H9 (cell line): ENCODE data around the gene PAXX. TPM values are rescaled to one million over a fixed set of nuclear protein-coding genes. Genes with fewer than 3 reads are reported as not detected.
A peak's percentile ranks its signal among the peaks of the same experiment; 100 is the strongest.

Source experiments
- DNase-seq: peaks from one replicate; pipeline ENCODE4 v3.0.0-alpha.2; 2017
- H2AFZ ChIP-seq: one replicate; pipeline ENCODE4 v1.6.1; 2013; ENCODE audit warnings: mild to moderate bottlenecking, low read length, control low read depth, moderate library complexity
- H2AK5ac ChIP-seq: 2 replicates; pipeline ENCODE4 v1.6.1; 2013; ENCODE audit warnings: low read length, control low read depth, mixed read lengths; ENCODE audit not compliant: insufficient read length
- H2BK120ac ChIP-seq: one replicate; pipeline ENCODE4 v1.6.1; 2013; ENCODE audit warnings: low read depth, mild to moderate bottlenecking, low read length, control low read depth, inconsistent platforms; ENCODE audit not compliant: poor library complexity, severe bottlenecking
- H2BK12ac ChIP-seq: 2 replicates; pipeline ENCODE4 v1.6.1; 2013; ENCODE audit warnings: low read length, control low read depth, mixed read lengths, low read depth; ENCODE audit not compliant: insufficient read length
- H2BK15ac ChIP-seq: 2 replicates; pipeline ENCODE4 v1.6.1; 2013; ENCODE audit warnings: low read depth, low read length, control low read depth
- H2BK20ac ChIP-seq: one replicate; pipeline ENCODE4 v1.6.1; 2013; ENCODE audit warnings: low read depth, mild to moderate bottlenecking, low read length, control low read depth, inconsistent platforms; ENCODE audit not compliant: poor library complexity, severe bottlenecking
- H2BK5ac ChIP-seq: 2 replicates; pipeline ENCODE4 v1.6.1; 2013; ENCODE audit warnings: low read length, control low read depth, mixed read lengths; ENCODE audit not compliant: insufficient read length
- H3K14ac ChIP-seq: 2 replicates; pipeline ENCODE4 v1.6.1; 2013; ENCODE audit warnings: low read length, control low read depth; ENCODE audit not compliant: insufficient read depth
- H3K18ac ChIP-seq: 2 replicates; pipeline ENCODE4 v1.6.1; 2013; ENCODE audit warnings: low read depth, mild to moderate bottlenecking, mixed read lengths, low read length, control low read depth; ENCODE audit not compliant: insufficient read length
- H3K23ac ChIP-seq: 2 replicates; pipeline ENCODE4 v1.6.1; 2013; ENCODE audit warnings: low read length, control low read depth, mixed read lengths, low read depth; ENCODE audit not compliant: insufficient read length
- H3K23me2 ChIP-seq: 2 replicates; pipeline ENCODE4 v1.6.1; 2013; ENCODE audit warnings: low read depth, mild to moderate bottlenecking, mixed read lengths, low read length, control low read depth; ENCODE audit not compliant: insufficient read length, poor library complexity, severe bottlenecking
- H3K27ac ChIP-seq: 2 replicates; pipeline ENCODE4 v1.5.1; 2013; ENCODE audit warnings: low read length, control low read depth, mixed read lengths, low read depth; ENCODE audit not compliant: insufficient read length
- H3K27me3 ChIP-seq: 2 replicates; pipeline ENCODE4 v1.6.1; 2013; ENCODE audit warnings: low read length, control low read depth, inconsistent platforms; ENCODE audit not compliant: insufficient read depth
- H3K4ac ChIP-seq: 2 replicates; pipeline ENCODE4 v1.6.1; 2013; ENCODE audit warnings: low read depth, mild to moderate bottlenecking, control low read depth, inconsistent platforms, low read length, moderate library complexity
- H3K4me1 ChIP-seq: 2 replicates; pipeline ENCODE4 v1.6.1; 2013; ENCODE audit warnings: low read length, control low read depth, inconsistent platforms; ENCODE audit not compliant: insufficient read depth
- H3K4me2 ChIP-seq: 2 replicates; pipeline ENCODE4 v1.6.1; 2013; ENCODE audit warnings: low read length, control low read depth, mixed read lengths; ENCODE audit not compliant: insufficient read length, insufficient read depth
- H3K56ac ChIP-seq: 2 replicates; pipeline ENCODE4 v1.6.1; 2013; ENCODE audit warnings: low read depth, mild to moderate bottlenecking, mixed read lengths, low read length, control low read depth; ENCODE audit not compliant: insufficient read length
- H3K79me1 ChIP-seq: 2 replicates; pipeline ENCODE4 v1.6.1; 2013; ENCODE audit warnings: low read depth, mild to moderate bottlenecking, moderate library complexity, low read length, control low read depth, inconsistent platforms; ENCODE audit not compliant: insufficient read depth, poor library complexity, severe bottlenecking
- H3K79me2 ChIP-seq: 2 replicates; pipeline ENCODE4 v1.6.1; 2013; ENCODE audit warnings: low read length, control low read depth, inconsistent platforms; ENCODE audit not compliant: insufficient read depth
- H3K9ac ChIP-seq: 2 replicates; pipeline ENCODE4 v1.6.1; 2013; ENCODE audit warnings: low read length, control low read depth, mixed read lengths; ENCODE audit not compliant: insufficient read length; ENCODE audit errors: extremely low read depth
- H3K9me3 ChIP-seq: one replicate; pipeline ENCODE4 v1.6.1; 2013; ENCODE audit warnings: low read depth, low read length, inconsistent platforms; ENCODE audit not compliant: control insufficient read depth
- H3T11ph ChIP-seq: one replicate; pipeline ENCODE4 v1.6.1; 2013; ENCODE audit warnings: mild to moderate bottlenecking, low read length, control low read depth, inconsistent platforms
- H4K20me1 ChIP-seq: one replicate; pipeline ENCODE4 v1.6.1; 2013; ENCODE audit not compliant: control insufficient read depth, insufficient read length, insufficient read depth
- H4K5ac ChIP-seq: 2 replicates; pipeline ENCODE4 v1.6.1; 2013; ENCODE audit warnings: low read depth, mild to moderate bottlenecking, mixed read lengths, low read length, control low read depth; ENCODE audit not compliant: insufficient read length
- H4K8ac ChIP-seq: replicated peaks from 2 replicates; pipeline ENCODE4 v1.6.1; 2013; ENCODE audit warnings: low read length, control low read depth, mixed read lengths, low read depth; ENCODE audit not compliant: insufficient read length
- H4K91ac ChIP-seq: 2 replicates; pipeline ENCODE4 v1.6.1; 2013; ENCODE audit warnings: low read depth, mild to moderate bottlenecking, moderate library complexity, mixed read lengths, low read length, control low read depth; ENCODE audit not compliant: insufficient read length
- H3K27ac Mint-ChIP-seq, 3 experiments: 2 replicates in 2 of 3; 3 replicates in 1 of 3; pipeline ENCODE4 v1.8.0; 2020 to 2021; ENCODE audit warnings: mixed read lengths in 3 of 3, mild to moderate bottlenecking in 1 of 3, moderate library complexity in 1 of 3
- H3K27me3 Mint-ChIP-seq: 2 replicates; pipeline ENCODE4 v1.8.0; 2021; ENCODE audit warnings: low read depth, mild to moderate bottlenecking, moderate library complexity, mixed read lengths
- H3K36me3 Mint-ChIP-seq, 3 experiments: 2 replicates in 2 of 3; 3 replicates in 1 of 3; pipeline ENCODE4 v1.8.0; 2020 to 2021; ENCODE audit warnings: low read depth in 3 of 3, mixed read lengths in 3 of 3; ENCODE audit not compliant: insufficient read depth in 1 of 3
- H3K4me1 Mint-ChIP-seq, 2 experiments: 2 replicates each; pipeline ENCODE4 v1.8.0; 2020; ENCODE audit warnings: mixed read lengths in 2 of 2
- H3K4me3 Mint-ChIP-seq, 2 experiments: 2 replicates in 1 of 2; 3 replicates in 1 of 2; pipeline ENCODE4 v1.8.0; 2020 to 2021; ENCODE audit warnings: mild to moderate bottlenecking in 2 of 2, mixed read lengths in 2 of 2, moderate library complexity in 1 of 2
- H3K9me3 Mint-ChIP-seq, 2 experiments: 2 replicates in 1 of 2; 3 replicates in 1 of 2; pipeline ENCODE4 v1.8.0; 2020; ENCODE audit warnings: mild to moderate bottlenecking in 2 of 2, mixed read lengths in 2 of 2, moderate library complexity in 1 of 2
- CTCF ChIP-seq: fragments of 200-600 bp; sonication (generic); conservative IDR thresholded peaks from 3 replicates; pipeline ENCODE4 v1.8.0; 2021; ENCODE audit warnings: antibody characterized with exemption, mild to moderate bottlenecking
- WGBS: extraction: QIAGEN DNeasy Blood & Tissue Kit; methylation state at CpG from one replicate; pipeline ENCODE4 v1.1.7; 2013; ENCODE audit warnings: missing lambda C conversion rate, low lambda C conversion rate, mixed read lengths; ENCODE audit not compliant: insufficient read length; ENCODE audit errors: extremely low coverage; 5-methylcytosine and 5-hydroxymethylcytosine counted together
- total RNA-seq: library from RNA; stranded (reverse); gene quantifications from 2 replicates; pipeline ENCODE4 v1.2.1, GENCODE V29; 2021

Gene PAXX
- total RNA-seq, 1 experiment from 2014 or later = 51.2 TPM

GRCh38 chr9:136974817-136975535 lies 17.2 kb upstream of the PAXX start:
- H3K4me3 Mint-ChIP-seq = peak overlapping the region in 1 of 2 experiments; percentile 63; a peak in 2 of 5 replicates

More at GRCh38 chr9:136974817-136975535, 17.2 kb upstream of the PAXX start:
- no peaks in the 10 kb centered on the region for H3K9me3 Mint-ChIP-seq
- H2BK20ac ChIP-seq = no peak overlapping the region
- no peak overlapping the region for H4K91ac ChIP-seq
- H3K27me3 Mint-ChIP-seq = peaks cover 6% of the 10 kb centered on the region
- no peaks in the 10 kb centered on the region; the same call in 1 of the 2 replicates for H3K4me1 ChIP-seq
- H3K79me1 ChIP-seq = no peaks in the 10 kb centered on the region
- DNase-seq = no peak
- no peak overlapping the region for H2AFZ ChIP-seq
- H3K18ac ChIP-seq = no peak overlapping the region
- H2BK12ac ChIP-seq = no peak overlapping the region
- no peaks in the 10 kb centered on the region for H4K20me1 ChIP-seq
- no peak overlapping the region for H2AK5ac ChIP-seq
- H2BK120ac ChIP-seq = no peak overlapping the region
- no peak overlapping the region for H3K4ac ChIP-seq
- H3K23ac ChIP-seq = no peak overlapping the region
- peaks cover 9% of the 10 kb centered on the region for H3K23me2 ChIP-seq
- H2BK15ac ChIP-seq = no peak overlapping the region
- no peaks in the 10 kb centered on the region for H3K79me2 ChIP-seq
- H3K36me3 Mint-ChIP-seq = no peaks in the 10 kb centered on the region
- no CpG with 5 or more reads among the region's 15 CpGs for WGBS
- no peak overlapping the region for H3T11ph ChIP-seq
- no peak overlapping the region for H3K4me2 ChIP-seq
- H3K27me3 ChIP-seq = no peaks in the 10 kb centered on the region
- H3K27ac Mint-ChIP-seq = no peak overlapping the region
- no peak overlapping the region for H3K27ac ChIP-seq
- H3K9me3 ChIP-seq = no peaks in the 10 kb centered on the region
- H3K4me1 Mint-ChIP-seq = peaks cover 2 to 9% of the 10 kb centered on the region in 2 experiments
- no peak for TF ChIP-seq CTCF
- H3K56ac ChIP-seq = no peak overlapping the region
- no peak overlapping the region for H4K8ac ChIP-seq
- H4K5ac ChIP-seq = no peak overlapping the region
- no peak overlapping the region for H3K9ac ChIP-seq
- H3K14ac ChIP-seq = no peak overlapping the region
- H2BK5ac ChIP-seq = no peak overlapping the region
